ENCODE measurements around the gene RPL13. TPM values are rescaled to one million over a fixed set of nuclear protein-coding genes. Genes with fewer than 3 reads are reported as not detected.

Gene RPL13
- total RNA-seq, 1 donor from 2014 or later = 2,788 TPM

Other genes starting within 250 kb of the RPL13 start
- 43.8 TPM for gene ANKRD11, start 70.1 kb upstream of the RPL13 start, total RNA-seq (ENCODE audit: insufficient read depth, low replicate concordance)
- 121 TPM for gene SPG7, start 52.3 kb upstream of the RPL13 start, total RNA-seq (ENCODE audit: insufficient read depth, low replicate concordance)
- not detected for gene CPNE7, start 15.1 kb downstream of the RPL13 start, total RNA-seq (ENCODE audit: insufficient read depth, low replicate concordance)
- 5.5 TPM for gene DPEP1, start 53.0 kb downstream of the RPL13 start, total RNA-seq (ENCODE audit: insufficient read depth, low replicate concordance)
- gene CHMP1A, start 97.0 kb downstream of the RPL13 start, total RNA-seq (ENCODE audit: insufficient read depth, low replicate concordance) = 43.6 TPM
- gene SPATA33, start 97.2 kb downstream of the RPL13 start, total RNA-seq (ENCODE audit: insufficient read depth, low replicate concordance) = 1.9 TPM
- gene CDK10, start 126.0 kb downstream of the RPL13 start, total RNA-seq (ENCODE audit: insufficient read depth, low replicate concordance) = 35.4 TPM
- 12.5 TPM for gene SPATA2L, start 141.0 kb downstream of the RPL13 start, total RNA-seq (ENCODE audit: insufficient read depth, low replicate concordance)
- 9.1 TPM for gene VPS9D1, start 160.2 kb downstream of the RPL13 start, total RNA-seq (ENCODE audit: insufficient read depth, low replicate concordance)
- gene ZNF276, start 160.9 kb downstream of the RPL13 start, total RNA-seq (ENCODE audit: insufficient read depth, low replicate concordance) = 14.9 TPM

All from umbilical cord (tissue), 1 donor.